GM19438 (cell line): Measurements from ENCODE around the gene COMT.
"Not testable (repeated sequence)": the region's sequence is repeated elsewhere in the genome, so short reads cannot be mapped to it uniquely, and the experiment has no call there.

Source experiments
- ATAC-seq: cut with Tn5 transposase; IDR thresholded peaks from one replicate; pipeline ENCODE4 v1.9.1; 2021; ENCODE audit warnings: low read depth; ENCODE audit not compliant: unreplicated experiment

COMT gene

DNA sequence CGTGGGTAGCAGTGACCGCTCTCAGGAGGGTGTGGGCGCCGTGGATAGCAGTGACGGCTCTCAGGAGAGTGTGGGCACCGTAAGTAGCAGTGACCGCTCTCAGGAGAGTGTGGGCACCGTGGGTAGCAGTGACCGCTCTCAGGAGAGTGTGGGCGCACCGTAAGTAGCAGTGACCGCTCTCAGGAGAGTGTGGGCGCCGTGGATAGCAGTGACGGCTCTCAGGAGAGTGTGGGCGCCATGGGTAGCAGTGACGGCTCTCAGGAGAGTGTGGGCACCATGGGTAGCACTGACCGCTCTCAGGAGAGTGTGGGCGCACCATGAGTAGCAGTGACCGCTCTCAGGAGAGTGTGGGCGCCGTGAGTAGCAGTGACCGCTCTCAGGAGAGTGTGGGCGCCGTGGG, 34.7 kb upstream of the COMT start:
- ATAC-seq = not testable (repeated sequence)

DNA sequence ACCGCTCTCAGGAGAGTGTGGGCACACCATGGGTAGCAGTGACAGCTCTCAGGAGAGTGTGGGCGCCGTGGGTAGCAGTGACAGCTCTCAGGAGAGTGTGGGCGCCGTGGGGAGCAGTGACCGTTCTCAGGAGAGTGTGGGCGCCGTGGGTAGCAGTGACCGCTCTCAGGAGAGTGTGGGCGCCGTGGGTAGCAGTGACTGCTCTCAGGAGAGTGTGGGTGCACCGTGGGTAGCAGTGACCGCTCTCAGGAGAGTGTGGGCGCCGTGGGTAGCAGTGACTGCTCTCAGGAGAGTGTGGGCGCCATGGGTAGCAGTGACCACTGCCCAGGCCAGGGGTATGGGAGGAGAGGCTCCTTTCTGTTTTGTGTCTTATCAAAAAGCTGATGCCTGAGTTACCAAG, 33.7 kb upstream of the COMT start:
- not testable (repeated sequence) for ATAC-seq

GRCh38 chr22:19909350-19910179, 32.0 kb upstream of the COMT start:
- no peak for ATAC-seq

DNA sequence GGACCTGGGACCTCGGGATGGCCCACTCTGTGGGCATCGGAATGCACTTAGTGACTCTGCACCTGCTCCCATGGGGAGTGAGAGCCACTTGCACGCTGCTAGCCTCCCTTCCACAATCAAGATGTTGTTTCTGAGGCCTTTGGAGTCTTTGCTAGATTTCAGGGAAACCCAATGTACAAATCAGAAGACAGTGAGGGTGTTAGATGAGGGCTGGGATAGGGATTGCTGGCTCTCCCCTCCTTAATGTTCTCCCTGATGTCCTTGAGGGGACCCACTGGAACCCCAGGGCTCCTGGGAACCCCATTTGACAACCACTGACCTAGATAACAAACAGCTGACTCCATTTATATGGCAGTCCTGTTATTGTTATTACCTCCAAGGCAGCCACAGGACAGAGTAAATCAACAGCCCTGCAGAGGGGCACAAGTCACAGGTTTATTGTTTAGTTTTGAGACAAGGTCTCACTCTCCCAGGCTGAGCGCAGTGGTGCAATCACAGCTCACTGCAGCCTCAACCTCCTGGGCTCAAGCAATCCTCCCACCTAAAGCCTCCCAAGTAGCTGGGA, 31.3 kb upstream of the COMT start:
- ATAC-seq = no peak

- no peak for ATAC-seq
Measured at GRCh38 chr22:19911540-19912270, 29.9 kb upstream of the COMT start.

DNA sequence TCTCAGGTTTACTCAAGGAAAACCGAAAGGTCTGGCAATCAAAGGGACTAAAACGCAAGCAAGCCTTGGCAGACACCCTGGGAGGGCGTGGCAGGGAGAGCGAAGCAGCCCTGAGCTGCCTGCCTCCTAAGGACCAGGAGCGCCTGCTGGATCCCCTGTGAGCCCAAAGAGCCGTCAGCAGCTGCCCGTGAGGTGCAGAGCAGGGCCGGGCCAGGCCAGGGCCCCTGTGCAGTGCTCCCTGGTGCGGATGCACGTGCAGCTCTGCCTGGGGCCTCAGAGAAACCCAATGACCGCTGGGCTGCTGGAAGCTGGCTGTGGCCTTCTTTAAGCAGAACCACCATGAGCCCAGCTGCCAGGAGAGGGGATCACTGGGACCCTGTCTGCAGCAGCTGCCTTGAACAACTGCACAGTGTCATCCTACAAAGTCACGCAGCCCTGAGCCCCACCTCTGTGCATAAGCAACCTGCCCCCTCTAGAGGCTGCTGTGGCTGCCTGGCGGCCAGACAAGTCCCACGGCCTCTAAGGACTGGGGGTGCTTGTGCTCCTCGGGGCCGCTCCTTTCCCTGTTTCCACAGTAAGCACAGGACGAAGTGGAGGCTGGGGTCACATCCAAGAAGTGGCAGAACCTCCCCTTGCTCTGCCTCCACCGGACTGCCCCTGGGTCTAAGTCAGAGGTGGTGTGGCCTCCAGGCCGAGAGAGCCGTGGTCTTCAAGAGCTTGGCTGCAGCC, 29.1 kb upstream of the COMT start:
- no peak for ATAC-seq

GRCh38 chr22:19913337-19913936, 28.1 kb upstream of the COMT start:
- ATAC-seq = no peak

DNA sequence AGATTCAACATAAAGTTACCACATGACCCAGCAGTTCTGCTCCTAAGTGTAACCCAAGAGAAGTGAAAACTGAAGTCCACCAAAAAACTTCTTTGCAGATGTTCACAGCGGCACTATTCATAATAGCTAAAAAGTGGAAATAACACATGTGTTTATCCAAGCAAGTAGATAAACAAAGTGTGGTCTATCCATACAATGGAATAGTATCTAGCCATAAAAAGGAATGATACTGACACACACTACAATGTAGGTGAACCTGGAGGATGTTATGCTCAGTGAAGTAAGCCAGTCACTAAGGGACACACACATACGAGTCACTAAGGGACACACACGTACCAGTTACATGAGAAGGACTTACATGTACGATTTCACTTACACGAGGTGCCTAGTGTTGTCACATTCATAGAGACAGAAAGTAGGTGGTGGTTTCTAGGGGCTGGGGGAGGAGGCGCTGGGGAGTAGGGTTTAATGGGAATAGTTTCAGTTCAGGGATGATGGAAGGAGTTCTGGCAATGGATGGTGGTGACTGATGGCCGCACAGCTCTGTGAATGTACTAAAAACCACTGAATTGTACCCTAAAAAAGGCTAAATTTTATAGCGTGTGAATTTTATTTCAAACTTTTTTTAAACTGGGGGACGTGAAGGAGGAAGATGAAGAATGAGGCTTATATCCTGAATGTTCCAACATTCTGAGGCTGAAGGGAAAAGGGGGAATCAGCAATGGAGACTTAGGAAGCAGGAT, 27.2 kb upstream of the COMT start:
- ATAC-seq = no peak

DNA sequence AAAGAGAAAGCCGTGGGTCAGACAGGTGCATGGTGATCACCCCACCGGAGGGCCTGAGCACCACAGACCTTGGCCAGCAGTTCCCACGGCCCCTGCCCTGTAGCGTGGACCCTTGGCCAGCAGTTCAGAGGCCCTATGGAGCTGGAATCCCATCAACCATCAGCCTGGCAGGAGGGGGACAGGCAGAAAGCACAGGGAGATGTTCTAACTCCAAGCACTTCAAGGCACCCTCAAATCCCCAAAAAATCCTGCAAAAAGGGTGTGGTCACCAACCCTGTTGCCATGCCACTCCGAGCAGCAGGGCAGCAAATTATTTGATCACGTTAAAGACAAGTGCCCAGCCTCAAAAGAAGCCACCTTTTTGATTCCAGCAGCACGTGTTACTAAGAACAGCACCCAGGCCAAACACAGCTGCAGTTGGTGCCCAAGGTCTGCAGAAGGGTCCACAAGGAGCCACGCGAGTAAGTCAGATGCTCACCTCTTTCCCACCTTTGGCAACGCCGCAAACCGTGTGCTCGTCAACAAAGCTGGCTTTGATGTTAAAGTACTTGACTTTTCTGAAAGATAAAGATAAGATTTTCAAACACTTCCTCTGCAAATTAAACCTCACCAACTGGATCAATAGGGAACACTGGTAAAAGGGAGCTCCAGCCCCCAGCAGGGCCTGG, 26.2 kb upstream of the COMT start:
- no peak for ATAC-seq

DNA sequence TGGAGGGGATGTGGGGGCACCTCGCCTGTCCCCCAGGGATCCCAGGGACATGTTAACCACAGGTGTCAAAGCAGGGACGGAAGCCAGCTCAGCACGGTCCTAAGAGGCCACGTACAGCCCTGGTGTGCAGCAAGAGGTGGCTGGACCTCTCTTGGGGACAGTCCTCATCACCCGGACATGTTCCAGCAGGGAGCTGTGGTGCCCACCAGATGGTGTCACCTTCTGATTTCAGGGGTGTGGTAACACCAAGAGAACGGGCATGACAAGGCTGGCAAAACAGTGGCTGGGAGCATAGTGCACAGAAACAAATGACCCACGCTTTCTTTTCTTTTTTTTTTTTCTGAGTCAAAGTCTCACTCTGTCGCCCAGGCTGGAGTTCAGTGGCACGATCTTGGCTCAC, 25.6 kb upstream of the COMT start:
- ATAC-seq = no peak

DNA sequence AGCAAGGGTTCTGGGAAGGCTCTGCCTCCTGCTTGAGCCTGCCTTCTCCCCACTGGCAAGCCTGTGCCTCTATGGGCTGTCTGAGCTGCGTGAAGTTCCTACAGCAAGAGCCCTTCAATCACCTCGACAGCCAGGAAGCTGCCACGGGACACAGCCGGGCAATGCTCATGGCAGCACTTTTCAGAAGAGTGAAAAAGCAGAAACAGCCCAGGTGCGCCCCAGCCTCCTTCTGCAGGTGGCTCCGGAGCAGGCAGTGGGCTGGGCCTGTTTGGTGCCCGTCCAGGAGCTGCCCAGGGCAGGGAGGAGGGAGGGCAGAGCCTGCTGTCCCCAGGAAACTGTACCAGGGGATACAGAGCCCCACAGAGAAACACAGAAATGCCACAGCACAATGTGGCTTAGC, 24.6 kb upstream of the COMT start:
- no peak for ATAC-seq

DNA sequence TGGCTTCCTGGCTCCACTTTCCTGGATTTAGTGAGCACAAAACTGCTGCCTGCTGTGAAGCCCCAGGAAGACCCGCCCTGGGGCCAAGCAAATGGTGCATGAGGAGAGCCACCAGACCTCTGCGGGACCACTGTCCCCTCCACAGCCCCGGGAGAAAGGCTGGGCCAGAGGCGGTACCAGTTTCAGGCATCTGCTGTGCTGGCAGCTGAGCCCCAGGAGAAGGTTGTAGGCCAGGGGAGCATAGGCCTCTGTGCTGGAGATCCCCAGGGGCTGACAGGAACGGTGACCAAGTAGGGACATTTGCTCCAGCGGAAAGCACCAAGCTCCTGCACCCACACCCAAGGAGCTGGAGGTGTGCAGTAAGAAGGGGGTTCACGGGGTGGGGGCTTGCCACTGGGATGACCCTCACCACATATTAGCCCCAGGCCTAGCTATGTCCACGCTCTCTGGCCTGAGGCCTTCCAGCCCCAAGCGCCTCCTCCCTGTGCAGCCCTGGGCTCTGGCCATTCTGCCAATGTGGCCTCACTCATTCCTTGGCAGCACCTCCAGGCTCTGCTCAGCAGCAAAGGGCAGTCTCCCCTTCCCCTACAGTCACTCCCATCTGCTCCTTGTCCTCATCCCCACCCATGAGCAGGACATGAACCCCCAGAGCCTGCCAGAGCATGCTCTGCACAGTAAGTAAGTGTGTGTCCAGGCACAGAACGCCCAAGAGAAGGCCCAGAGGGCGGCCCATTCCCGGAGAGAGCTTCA, 24.0 kb upstream of the COMT start:
- ATAC-seq = no peak

- no peak for ATAC-seq
Measured at GRCh38 chr22:19918332-19919106, 23.1 kb upstream of the COMT start.

DNA sequence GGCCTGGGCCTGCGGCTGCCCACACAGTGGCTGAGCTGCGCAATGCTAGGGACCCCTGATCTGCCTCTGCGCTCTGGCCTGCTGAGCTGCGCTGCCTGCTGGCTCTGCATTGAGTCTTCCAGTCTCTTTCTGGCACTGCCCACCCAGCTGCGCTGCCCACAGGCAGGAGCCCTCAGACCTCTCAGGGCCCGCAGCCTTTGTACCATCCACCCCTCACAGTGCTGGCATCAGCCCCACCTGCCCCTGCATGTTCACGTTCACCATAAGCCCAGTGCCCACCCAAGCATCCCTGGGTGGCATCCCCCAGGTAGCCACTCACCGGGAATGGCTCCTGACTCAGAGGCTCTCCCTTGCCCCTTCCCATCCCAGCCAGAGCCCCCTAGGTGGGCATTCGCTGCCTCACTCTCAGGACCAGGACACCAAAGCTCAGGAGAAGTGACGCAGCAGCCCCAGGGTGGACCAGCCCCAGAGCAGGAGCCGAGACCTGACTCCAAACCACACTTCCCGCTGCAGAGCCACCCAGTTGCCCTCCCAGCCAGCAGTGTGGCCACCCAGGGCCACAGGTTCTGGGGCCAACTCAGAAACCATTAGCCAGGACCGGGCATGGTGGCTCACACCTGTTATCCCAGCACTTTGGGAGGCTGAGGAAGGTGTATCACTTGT, 21.7 kb upstream of the COMT start:
- ATAC-seq = no peak

- ATAC-seq = no peak
Measured at GRCh38 chr22:19921544-19922081, 20.0 kb upstream of the COMT start.

GRCh38 chr22:19923914-19924513, 17.6 kb upstream of the COMT start:
- no peak for ATAC-seq

- not testable (repeated sequence) for ATAC-seq
Measured at GRCh38 chr22:19926028-19926427, 15.5 kb upstream of the COMT start.
